Measurements from ENCODE around the gene NEK11. TPM values are rescaled to one million over a fixed set of nuclear protein-coding genes. Genes with fewer than 3 reads are reported as not detected.
A peak's percentile ranks its signal among the peaks of the same experiment; 100 is the strongest.

NEK11 gene
- total RNA-seq, 4 donors from 2014 or later: 4.1 to 8.2 (median 5.2) TPM

DNA sequence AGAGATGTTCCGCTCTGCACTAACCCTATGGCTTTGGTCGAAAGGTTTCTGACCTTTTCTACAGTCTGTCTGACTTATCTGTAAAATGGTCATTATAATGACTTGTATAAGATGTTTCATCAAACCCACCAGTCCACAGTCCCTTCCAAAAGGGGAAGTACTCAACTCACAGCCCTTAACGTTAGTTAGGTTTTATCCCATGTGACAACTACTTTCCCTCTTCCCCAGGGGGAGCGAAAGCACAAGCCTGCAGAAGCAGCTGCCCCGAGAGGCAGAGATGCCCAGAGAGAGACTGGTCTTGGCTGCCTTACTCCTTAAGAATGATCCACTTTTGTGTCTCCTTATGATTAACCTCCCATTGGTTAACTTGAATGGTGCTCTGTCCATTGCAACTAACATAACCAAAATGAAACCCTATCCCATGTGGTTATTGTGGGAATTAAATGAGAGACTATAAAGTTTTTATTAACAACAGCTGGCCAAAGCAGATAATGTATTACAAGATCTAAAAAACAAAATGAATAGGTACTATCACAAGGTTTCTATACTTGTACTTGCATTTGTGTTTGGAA lies 6.5 kb upstream of the NEK11 start:
- ATAC-seq (ENCODE audit: low FRiP score) (no peak), DNase-seq (ENCODE audit: low spot score) (no peak)
- TF ChIP-seq, protein P1, sequence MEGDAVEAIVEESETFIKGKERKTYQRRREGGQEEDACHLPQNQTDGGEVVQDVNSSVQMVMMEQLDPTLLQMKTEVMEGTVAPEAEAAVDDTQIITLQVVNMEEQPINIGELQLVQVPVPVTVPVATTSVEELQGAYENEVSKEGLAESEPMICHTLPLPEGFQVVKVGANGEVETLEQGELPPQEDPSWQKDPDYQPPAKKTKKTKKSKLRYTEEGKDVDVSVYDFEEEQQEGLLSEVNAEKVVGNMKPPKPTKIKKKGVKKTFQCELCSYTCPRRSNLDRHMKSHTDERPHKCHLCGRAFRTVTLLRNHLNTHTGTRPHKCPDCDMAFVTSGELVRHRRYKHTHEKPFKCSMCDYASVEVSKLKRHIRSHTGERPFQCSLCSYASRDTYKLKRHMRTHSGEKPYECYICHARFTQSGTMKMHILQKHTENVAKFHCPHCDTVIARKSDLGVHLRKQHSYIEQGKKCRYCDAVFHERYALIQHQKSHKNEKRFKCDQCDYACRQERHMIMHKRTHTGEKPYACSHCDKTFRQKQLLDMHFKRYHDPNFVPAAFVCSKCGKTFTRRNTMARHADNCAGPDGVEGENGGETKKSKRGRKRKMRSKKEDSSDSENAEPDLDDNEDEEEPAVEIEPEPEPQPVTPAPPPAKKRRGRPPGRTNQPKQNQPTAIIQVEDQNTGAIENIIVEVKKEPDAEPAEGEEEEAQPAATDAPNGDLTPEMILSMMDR (IDR thresholded peaks at IDR 0.05): no peak

DNA sequence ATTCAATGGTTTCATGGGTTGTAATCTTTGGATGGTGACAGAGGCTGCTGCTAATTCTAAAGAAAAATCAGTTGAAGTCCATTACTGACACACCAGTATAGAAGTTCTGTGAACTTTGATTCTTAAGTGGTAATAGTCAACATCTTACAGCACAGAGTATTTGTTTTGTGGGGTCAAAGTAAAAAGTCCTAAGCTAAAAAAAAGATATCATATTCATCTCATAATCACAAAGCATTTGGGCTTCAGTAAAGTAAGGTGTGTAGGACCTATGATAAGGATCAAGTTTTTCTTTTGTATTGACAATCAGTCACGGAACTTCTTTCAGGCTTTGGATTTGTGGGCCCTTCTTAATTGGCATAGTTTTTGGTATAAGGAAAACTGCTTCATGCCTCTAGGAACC lies 1.1 kb upstream of the NEK11 start:
- ATAC-seq (ENCODE audit: low FRiP score): no peak

DNA sequence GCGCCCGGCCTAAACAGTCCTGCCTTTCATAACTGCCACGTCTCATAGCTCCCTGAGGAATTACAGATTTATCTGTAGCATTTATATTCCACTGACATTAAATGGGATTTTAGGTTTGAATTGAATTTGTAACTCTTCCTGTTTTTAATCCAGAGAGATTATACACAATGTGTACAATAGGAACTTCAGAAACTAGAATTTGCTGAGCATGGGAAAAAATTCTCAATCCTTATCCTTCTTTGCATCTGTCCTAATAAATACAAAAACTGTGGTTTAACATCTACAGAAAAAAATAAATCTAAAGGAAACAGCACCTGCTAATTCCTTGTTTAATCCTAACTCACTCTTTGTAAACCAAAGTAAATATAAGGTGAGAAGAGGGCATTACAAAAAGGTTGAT lies 2.2 kb downstream of the NEK11 start:
- TF ChIP-seq, protein P1 (IDR thresholded peaks at IDR 0.05): no peak
- DNase-seq (ENCODE audit: low spot score): no peak
- ATAC-seq (ENCODE audit: low FRiP score): no peak

More for the DNA sequence above, 1.1 kb upstream of the NEK11 start:
- no peak for DNase-seq (ENCODE audit: low spot score)
- TF ChIP-seq, protein P1 (IDR thresholded peaks at IDR 0.05): no peak

DNA sequence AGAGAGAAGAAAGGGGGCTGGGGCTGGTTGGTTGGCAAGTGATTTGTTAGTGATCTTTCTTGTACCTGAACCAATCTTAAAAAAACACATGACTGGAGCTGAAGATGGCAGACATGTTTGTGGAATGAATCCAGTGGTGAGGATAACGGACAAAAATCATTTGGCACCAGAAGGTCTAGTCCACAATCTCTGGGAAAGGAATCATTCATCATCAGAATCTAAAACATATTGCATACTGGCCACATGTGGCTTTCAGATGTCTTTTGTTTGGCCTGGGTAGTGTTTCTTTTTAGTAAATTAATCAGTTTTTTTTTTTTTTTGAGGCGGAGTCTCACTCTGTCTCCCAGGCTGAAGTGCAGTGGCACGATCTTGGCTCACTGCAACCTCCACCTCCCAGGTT lies 5.0 kb downstream of the NEK11 start:
- DNase-seq (ENCODE audit: low spot score): no peak
- ATAC-seq (ENCODE audit: low FRiP score): no peak
- TF ChIP-seq, protein P1 (IDR thresholded peaks at IDR 0.05): no peak

DNA sequence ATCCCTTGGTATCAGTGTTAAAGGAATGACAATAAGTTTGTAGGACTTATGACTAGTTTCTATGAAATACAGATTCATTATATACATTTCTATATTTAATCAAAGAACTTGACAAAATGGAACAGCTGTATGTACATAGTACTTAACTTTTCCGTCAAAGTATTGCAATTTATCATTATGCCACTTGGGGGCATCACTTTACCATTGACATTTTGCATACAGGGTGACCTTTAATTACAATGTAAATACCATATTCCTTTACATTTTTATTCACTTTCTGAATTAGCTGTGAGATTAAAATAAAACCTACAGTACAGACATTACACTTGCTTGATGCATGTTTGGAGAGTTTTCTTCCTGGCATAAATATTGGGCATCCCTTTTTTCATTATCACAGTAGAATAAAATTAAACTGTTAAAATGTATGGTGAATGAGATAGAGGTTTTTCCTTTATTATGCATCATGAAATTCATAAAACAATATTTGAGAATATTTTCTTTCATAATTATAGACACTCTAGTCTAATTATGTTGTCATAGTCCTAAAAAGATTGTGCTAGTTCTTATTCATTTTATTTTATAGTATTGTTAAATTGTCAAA lies 6.9 kb downstream of the NEK11 start:
- DNase-seq (ENCODE audit: low spot score) (no peak), ATAC-seq (ENCODE audit: low FRiP score) (no peak)
- TF ChIP-seq, protein P1 (IDR thresholded peaks at IDR 0.05): no peak

DNA sequence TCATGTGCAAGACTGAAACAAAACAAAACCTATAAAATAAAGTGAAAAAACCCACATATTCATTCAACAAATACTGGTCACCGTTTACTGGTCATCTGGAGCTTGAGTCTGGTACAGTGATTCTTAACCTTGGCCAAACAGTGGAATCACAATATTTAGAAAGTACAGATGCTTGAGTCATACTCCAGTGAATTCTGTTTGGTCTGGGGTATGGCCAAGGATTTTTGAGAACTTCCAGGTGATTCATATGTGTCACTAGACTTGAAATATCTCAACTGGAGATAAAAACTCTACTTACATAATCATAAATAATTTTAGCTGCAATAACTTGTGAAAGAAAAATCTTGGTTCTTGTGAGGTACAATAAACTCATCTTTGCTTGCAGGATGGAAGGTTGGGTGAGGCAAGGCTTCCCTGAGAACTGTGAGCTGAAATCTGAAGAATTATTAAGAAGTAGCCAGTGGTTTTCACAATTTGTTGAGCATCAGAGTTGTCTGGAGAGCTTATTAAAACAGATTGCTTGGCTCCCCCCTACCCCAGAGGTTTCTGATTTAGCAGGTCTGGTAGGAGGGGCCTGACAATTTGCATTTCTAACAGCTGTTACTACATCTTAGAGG lies 9.6 kb downstream of the NEK11 start:
- TF ChIP-seq, protein P1 (IDR thresholded peaks at IDR 0.05): no peak
- DNase-seq (ENCODE audit: low spot score): no peak
- ATAC-seq (ENCODE audit: low FRiP score): peak; percentile 97

DNA sequence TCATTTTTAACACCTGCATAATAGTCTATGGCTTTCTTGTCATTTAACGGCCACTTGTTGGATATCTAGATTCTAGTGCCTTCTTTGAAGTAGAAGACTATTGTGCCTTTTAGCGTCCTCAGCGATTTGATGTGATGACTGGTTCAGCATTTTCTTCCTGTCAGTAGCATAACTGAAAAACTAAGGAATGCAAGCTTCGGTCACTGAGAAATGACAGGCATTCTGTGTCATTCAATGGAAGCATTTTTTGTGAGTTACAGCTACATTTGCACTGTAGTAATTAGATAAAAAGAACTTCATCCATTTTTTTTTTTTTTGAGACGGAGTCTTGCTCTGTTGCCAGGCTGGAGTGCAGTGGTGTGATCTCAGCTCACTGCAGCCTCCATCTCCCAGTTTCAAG lies 10.3 kb downstream of the NEK11 start:
- TF ChIP-seq, protein P1 (IDR thresholded peaks at IDR 0.05): no peak
- ATAC-seq (ENCODE audit: low FRiP score) (no peak), DNase-seq (ENCODE audit: low spot score) (no peak)

Measured in omental fat pad (tissue), 4 donors.